H1 (cell line): ENCODE results near the gene NRAS.

ENCODE experiments used
- ATF3 ChIP-seq: IDR thresholded peaks from 2 replicates; pipeline ENCODE4 v1.6.1; 2011; ENCODE audit warnings: low read depth, mild to moderate bottlenecking, low read length; ENCODE audit not compliant: insufficient read depth
- BCL11A ChIP-seq, 2 experiments: IDR thresholded peaks; one replicate each; pipeline ENCODE4 v1.6.1; 2011; ENCODE audit warnings: low read depth in 2 of 2, low read length in 2 of 2, mild to moderate bottlenecking in 2 of 2
- CHD2 ChIP-seq: IDR thresholded peaks from 2 replicates; pipeline ENCODE4 v1.6.1; 2012; ENCODE audit warnings: low read length, improper control_type of control experiment
- CTCF ChIP-seq, 3 experiments: IDR thresholded peaks; 1 replicate in 2 of 3; 2 replicates in 1 of 3; pipeline versions ENCODE4 v1.5.1 to v1.6.1; 2011; ENCODE audit warnings: low read length in 3 of 3, mild to moderate bottlenecking in 3 of 3, inconsistent platforms in 2 of 3, low read depth in 1 of 3, moderate library complexity in 1 of 3; ENCODE audit not compliant: insufficient read depth in 1 of 3; ENCODE audit errors: control extremely low read depth in 1 of 3
- EZH2 ChIP-seq: fragments of 200-600 bp; sonication (generic); IDR thresholded peaks from 2 replicates; pipeline ENCODE4 v1.7.1; 2012; ENCODE audit warnings: low read depth, mild to moderate bottlenecking, moderate library complexity, low read length, inconsistent platforms; ENCODE audit not compliant: severe bottlenecking
- GABPA ChIP-seq: IDR thresholded peaks from 2 replicates; pipeline ENCODE4 v1.6.1; 2011; ENCODE audit warnings: mild to moderate bottlenecking, low read length, moderate library complexity, borderline replicate concordance; ENCODE audit not compliant: insufficient read depth
- JUN ChIP-seq: IDR thresholded peaks from 2 replicates; pipeline ENCODE4 v1.6.1; 2011; ENCODE audit warnings: low read depth, mild to moderate bottlenecking, improper control_type of control experiment, low read length
- MAX ChIP-seq: IDR thresholded peaks from 2 replicates; pipeline ENCODE4 v1.6.1; 2012; ENCODE audit warnings: inconsistent platforms
- POLR2A ChIP-seq, 2 experiments: IDR thresholded peaks; 1 replicate in 1 of 2; 2 replicates in 1 of 2; pipeline ENCODE4 v1.6.1; 2011; ENCODE audit warnings: low read depth in 2 of 2, low read length in 2 of 2, mild to moderate bottlenecking in 2 of 2; ENCODE audit errors: control extremely low read depth in 1 of 2
- RAD21 ChIP-seq, 2 experiments: IDR thresholded peaks in 1 of 2; conservative IDR thresholded peaks in 1 of 2; 2 replicates each; pipeline ENCODE4 v1.6.1; 2011; ENCODE audit warnings: low read depth in 2 of 2, low read length in 2 of 2, improper control_type of control experiment in 1 of 2, inconsistent platforms in 1 of 2, mild to moderate bottlenecking in 1 of 2, moderate library complexity in 1 of 2
- RNF2 ChIP-seq: fragments of 200-900, 300-1000 bp; sonication (generic); IDR thresholded peaks from 2 replicates; pipeline ENCODE4 v1.7.1; 2016; ENCODE audit warnings: borderline replicate concordance, low read depth, mild to moderate bottlenecking, antibody characterized with exemption, low read length; ENCODE audit not compliant: poor library complexity, severe bottlenecking; ENCODE audit errors: missing control alignments
- SIN3A ChIP-seq, 2 experiments: IDR thresholded peaks in 1 of 2; conservative IDR thresholded peaks in 1 of 2; 2 replicates each; pipeline ENCODE4 v1.6.1; 2011 to 2012; ENCODE audit warnings: low read length in 2 of 2, improper control_type of control experiment in 1 of 2, low read depth in 1 of 2, mild to moderate bottlenecking in 1 of 2
- TAF1 ChIP-seq: IDR thresholded peaks from 2 replicates; pipeline ENCODE4 v1.6.1; 2011; ENCODE audit warnings: mild to moderate bottlenecking, low read depth, low read length

- TF ChIP-seq EZH2 (no peak), BCL11A (IDR thresholded peaks at IDR 0.05; ENCODE audit: low read depth in 2 of 2, low read length in 2 of 2) (no peak), MAX (no peak), SIN3A (conservative IDR thresholded peaks at IDR 0.05 in 1 of 2, IDR thresholded peaks at IDR 0.05 in 1 of 2; ENCODE audit: low read depth in 1 of 2, low read length in 2 of 2) (no peak), CHD2 (no peak), ATF3 (no peak), CTCF (IDR thresholded peaks at IDR 0.05; ENCODE audit: control extremely low read depth in 1 of 3, insufficient read depth in 1 of 3, low read depth in 1 of 3, low read length in 3 of 3) (no peak), POLR2A (IDR thresholded peaks at IDR 0.05; ENCODE audit: control extremely low read depth in 1 of 2, low read depth in 2 of 2, low read length in 2 of 2) (no peak), TAF1 (no peak), RNF2 (no peak), JUN (no peak), RAD21 (IDR thresholded peaks at IDR 0.05 in 1 of 2, conservative IDR thresholded peaks at IDR 0.05 in 1 of 2; ENCODE audit: low read depth in 2 of 2, low read length in 2 of 2) (no peak), GABPA (no peak)
These were observed 20.8 kb upstream of the NRAS start for GRCh38 chr1:114737314-114737849.
